GM18505 (cell line): ENCODE data around the gene NOL7.

Experiments used
- ATAC-seq: cut with Tn5 transposase; IDR thresholded peaks from one replicate; pipeline ENCODE4 v1.9.1; 2021; ENCODE audit not compliant: unreplicated experiment
- POLR2A ChIP-seq: IDR thresholded peaks from 4 replicates; pipeline ENCODE4 v1.6.1; 2011; ENCODE audit warnings: borderline replicate concordance; ENCODE audit not compliant: insufficient read depth, insufficient read length; ENCODE audit errors: extremely low read depth

The NOL7 gene

DNA sequence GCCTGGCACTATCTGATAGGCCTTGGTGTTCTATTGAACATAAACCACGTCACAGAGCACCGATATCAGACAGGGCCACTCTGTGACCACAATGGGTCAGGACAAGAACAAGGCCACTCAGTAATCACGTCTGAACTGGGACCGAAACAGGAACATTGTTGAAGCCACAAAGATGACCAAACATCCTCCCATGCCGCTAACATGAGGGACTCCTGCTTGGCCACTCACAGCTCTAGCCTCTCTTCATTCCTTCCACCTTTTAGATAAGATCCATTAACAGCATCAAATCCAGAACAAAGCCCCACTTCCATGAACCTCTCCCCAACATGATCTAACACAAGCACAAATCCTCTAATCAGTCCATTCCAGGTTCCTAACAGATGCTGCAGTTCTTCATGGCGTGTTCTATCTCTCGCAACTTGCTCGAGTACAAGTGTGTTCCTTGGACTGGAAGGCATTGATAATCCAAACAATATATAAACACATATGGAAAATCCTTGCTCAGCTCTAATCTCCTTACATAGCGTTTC, 33.4 kb upstream of the NOL7 start:
- ATAC-seq, result no peak
- TF ChIP-seq POLR2A, result no peak

DNA sequence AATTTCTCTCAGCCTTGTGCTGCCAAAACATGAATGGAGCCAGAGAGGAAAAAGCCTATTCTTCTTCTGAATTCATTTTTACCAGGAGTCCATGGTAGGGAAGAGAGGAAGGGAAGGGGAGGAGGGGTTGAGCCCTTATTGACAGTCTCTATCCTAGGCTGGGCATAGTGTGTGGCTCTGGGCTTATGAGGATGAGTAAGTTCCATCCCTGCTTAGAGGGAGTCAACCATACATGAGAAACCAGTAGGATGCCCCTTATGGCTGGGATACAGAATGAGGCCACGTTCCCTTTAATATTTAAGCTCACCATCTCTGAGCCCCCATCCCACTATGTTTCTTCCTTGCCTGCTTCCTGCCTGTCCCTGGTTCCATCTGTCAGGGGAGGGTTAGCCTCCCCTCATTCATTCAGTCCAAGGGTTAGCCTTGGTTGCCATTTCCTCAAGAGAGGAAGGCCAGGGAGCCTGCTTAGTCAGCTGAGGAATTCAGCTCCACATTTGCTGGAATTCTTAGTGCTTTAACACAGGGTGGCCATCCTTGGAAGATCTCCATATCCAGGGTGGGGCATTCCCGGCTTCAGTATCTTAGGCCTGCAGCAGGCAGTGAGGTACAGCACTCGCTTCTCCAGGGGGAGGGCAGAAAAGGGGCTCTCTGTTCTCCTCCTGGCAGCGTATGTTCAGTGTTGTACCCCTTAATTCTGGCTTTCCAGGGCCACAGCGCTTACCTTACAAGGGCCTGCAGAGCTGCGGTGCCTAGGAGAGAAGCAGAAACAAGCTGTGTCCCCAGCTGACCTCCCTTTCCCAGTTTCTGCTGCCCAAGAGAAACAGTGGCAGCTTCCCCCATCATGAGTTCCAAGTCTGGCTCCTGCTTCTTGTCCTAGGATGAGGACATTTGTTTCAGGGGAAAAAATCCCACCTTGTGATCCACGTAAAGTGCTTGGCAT, 28.3 kb upstream of the NOL7 start:
- TF ChIP-seq POLR2A, result no peak
- no peak for ATAC-seq

DNA sequence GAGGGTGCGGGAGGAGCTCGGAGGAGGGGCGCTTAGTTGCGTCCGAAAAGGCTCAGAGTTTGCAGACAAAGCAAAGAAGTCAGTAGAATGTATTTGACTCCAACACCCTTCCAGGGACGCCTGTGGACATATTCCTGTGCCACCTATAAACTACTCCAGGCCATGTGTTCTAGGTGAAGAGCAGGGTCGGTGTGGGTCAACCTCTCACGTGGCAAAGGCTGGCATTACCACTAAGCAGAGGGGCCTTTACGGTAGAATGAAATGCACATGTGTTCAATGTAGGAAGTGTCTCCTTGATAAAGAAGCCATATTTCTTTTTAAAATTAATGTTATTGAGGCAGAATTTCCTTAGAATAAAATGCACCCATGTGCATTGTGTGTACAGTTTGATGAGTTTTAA, 25.3 kb upstream of the NOL7 start:
- TF ChIP-seq POLR2A, result no peak
- no peak for ATAC-seq

DNA sequence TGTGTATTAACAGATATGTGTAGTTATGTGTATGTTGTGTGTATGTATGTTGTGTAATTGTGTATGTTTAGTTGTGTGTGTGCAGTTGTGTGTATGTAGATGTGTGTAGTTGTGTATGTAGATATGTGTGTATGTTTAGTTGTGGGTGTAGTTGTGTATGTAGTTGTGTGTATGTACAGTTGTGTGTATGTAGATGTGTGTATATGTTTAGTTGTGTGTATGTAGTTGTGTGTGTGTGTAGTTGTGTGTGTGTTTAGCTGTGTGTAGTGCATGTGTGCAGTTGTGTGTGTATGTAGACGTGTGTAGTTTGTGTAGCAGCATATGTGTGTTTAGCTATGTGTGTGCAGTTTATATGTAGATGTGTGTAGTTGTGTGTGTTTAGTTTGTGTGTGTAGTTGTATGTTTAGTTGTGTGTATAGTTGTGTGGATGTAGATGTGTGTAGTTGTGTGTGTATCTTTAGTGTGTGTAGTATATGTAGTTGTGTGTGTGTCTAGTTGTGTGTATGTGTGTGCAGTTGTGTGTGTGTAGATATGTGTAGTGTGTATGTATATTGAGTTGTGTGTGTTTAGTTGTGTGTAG, 24.5 kb upstream of the NOL7 start:
- TF ChIP-seq POLR2A, result no peak
- ATAC-seq, result no peak

DNA sequence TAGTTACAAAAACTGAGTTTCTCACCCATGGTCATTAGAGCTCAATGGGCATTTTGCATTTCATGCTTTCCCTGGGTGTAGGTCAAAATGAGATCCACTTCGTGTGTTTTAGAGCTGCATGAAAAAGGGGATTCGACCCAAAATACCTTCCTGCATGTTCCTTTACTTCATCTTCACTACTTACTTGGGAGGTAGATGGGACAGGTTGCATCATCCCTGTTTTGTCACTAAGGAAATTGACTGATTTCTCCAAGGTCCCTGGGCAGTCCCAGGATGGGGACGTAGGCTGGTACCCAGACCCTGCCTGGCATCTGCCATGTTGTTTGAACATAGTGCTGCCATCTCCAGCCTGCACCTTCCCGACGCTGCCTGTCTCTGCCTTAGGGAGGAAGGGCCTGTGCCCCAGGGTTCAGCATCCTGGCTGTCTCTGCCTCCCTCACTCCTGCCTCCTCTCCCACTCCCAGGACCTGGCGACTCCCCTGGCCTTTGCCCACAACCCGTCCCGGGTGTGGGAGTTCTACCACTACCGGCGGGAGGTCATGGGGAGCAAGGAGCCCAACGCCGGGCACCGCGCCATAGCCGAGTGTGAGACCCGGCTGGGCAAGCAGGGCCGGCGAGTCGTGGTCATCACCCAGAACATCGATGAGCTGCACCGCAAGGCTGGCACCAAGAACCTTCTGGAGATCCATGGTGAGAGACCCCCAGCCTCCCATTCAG, 23.8 kb upstream of the NOL7 start:
- TF ChIP-seq POLR2A, result no peak
- no peak for ATAC-seq

DNA sequence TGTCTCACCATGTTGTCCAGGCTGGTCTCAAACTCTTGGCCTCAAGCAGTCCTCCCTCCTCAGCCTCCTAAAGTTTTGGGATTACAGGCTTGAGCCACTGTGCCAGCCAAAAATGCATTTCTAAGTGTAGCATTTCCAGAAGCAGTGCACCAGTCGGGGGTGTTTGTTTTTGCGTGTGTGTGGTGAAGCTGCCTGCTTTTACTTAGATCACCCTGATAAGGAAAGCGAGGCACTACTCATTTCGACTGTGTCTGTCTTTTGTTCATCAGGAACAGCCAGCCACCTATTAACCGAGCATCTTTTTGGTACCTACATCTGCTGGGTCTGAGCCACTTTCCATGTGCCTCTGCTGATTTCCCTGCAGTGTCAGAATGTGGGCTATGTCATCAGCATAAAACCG, 22.0 kb upstream of the NOL7 start:
- no peak for ATAC-seq

DNA sequence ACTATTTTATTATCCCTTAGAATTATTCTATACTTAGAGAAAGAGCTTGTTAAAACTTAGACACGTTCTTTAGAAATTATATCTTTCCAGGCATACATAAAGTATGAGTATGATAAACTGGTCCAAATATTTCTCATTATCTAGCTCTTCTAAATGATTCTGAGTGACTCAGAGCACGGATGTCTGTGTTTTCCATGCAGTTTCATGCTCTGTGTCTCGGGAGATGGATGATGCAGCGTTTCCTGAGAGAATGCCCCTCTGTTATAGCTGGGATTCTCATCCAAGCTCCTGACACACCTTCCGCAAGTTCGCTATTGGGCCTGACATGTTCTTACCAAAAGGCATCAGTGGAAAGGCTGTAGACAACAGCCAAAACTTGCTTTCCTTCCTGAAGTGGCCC, 21.4 kb upstream of the NOL7 start:
- no peak for TF ChIP-seq POLR2A
- ATAC-seq, result no peak

More for the DNA sequence above, 22.0 kb upstream of the NOL7 start:
- TF ChIP-seq POLR2A, result no peak

DNA sequence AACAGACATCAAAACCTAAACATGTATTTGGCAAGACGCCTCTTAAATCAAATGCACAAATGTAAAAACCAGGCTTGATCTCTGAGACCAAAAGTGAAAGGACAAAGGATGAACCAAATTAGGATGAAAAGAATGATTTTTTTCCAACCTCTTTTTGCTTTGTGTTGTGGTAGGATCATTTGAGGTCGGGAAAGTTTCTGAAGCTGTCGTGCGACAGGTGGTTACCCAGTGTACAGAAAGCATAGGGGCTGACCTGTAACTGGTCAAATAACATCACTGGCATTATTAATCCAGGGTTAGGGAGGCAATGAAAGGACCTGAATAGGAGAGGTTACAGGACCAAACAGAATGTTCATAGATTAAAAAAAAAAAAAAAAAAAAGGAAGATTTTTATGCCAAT, 18.1 kb upstream of the NOL7 start:
- TF ChIP-seq POLR2A, result no peak

DNA sequence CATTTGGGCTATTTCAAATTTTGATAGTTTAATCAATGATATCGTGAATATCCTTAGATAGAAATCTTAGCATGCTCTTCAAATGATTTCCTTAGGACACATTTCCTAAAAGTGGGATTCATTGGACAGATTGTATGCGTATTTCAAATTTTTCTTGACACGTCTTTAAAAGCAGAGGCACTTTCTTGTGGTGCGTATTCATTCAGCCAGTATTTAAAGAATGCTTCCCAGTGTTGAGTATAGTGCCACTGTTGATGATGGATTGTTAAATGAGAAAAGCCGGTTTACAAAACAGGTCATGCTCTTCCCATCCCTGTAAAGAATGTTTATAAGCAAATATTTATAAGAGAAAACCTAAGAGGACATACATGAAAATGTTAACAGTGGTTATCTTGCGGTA, 15.1 kb upstream of the NOL7 start:
- ATAC-seq, result no peak
- TF ChIP-seq POLR2A, result no peak

More for the DNA sequence above, 18.1 kb upstream of the NOL7 start:
- ATAC-seq, result no peak

DNA sequence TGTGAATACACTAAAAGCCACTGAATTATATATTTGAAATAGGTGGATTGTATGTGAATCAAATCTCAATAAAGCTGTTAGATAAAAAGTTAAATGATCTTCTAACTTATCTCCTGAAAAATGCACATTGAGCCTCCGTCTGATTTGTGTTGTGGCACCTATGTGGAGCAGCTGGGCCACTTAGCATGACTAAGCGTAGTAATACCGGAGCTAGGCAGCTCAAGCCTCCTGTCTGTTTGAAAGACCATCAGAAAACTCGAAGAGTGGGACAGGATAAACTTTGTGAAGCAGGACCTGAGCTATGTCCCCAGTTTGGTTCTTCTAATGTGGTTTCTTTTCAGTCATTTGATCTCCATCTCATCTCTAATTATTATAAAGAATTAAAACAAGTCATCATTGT, 11.0 kb upstream of the NOL7 start:
- ATAC-seq, result no peak
- no peak for TF ChIP-seq POLR2A

DNA sequence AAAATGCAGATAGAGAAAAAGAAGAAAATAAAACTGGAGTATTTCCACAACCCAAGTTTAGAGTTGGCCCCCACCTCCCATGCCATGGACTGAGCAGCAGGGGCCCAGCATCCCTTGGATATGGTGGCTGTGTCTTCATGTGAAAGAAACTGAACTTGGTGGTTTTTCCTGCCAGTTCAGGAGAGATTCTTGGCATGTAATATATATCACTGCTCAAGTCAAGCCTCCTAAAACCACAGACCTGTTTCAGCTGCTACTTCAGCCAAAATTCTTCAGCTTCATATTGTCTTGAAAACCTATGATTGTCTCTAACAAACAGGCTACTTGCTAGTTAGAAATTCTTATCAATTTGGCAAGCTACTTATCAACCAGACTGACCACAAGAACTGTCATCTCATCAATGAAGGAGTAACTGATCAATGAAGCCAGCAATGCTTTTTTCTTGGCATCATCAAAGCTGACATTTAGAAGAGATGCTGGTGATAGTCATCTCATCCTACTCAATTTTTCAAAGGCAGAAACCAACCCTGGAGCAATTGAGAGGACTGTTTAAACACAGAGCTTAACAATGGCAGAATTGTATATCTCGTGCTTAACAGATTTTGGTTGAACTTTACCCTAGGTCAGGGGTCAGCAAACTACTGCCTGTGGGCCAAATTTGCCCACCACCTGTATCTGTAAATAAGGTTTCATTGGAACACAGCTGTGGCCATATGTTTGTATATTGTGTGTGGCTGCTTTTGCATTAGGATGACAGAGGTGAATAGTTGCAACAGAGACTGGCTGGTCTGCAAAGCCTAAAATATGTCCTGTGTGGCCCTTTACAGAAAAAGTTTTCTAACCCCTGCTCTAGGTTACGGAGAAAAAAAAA, 10.4 kb upstream of the NOL7 start:
- TF ChIP-seq POLR2A, result no peak

DNA sequence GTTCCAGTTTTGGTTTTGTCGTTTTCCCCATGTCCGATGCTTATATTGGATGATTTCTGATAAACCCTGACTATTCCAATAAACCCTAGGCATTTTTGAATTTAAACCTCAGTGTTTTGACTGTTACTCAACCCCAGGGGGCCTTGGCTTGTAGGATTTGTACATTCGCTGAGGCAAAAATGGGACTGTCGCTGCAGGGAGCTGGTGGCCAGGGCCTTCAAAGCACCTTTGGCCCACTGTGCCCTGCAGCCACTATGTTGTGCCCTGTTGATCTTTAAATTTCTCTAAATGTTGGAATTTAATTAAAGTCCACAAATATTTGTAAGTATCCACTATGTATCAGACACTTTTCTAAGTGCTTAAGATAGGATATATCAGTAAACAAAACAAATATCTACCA, 9.5 kb upstream of the NOL7 start:
- TF ChIP-seq POLR2A, result no peak
- no peak for ATAC-seq

More for the DNA sequence above, 10.4 kb upstream of the NOL7 start:
- ATAC-seq, result no peak
